GM12873 (cell line): ENCODE data around the gene TCTN1.

Experiments
- CTCF ChIP-seq: IDR thresholded peaks from 2 replicates; pipeline ENCODE4 v1.5.1; 2012; ENCODE audit warnings: low read depth, mild to moderate bottlenecking, moderate library complexity, low read length, control low read depth; ENCODE audit not compliant: insufficient read depth; ENCODE audit errors: missing control alignments

Gene TCTN1

GRCh38 chr12:110668480-110669192 lies 54.7 kb downstream of the TCTN1 start:
- no peak for TF ChIP-seq CTCF

- no peak for TF ChIP-seq CTCF
Observed at GRCh38 chr12:110669193-110669502, 55.2 kb downstream of the TCTN1 start.

GRCh38 chr12:110670161-110670701 lies 56.3 kb downstream of the TCTN1 start:
- TF ChIP-seq CTCF: no peak

- TF ChIP-seq CTCF: no peak
Observed at GRCh38 chr12:110676171-110676570, 62.2 kb downstream of the TCTN1 start.

- TF ChIP-seq CTCF: no peak
Observed at GRCh38 chr12:110677206-110677911, 63.4 kb downstream of the TCTN1 start.

- TF ChIP-seq CTCF: no peak
Observed at GRCh38 chr12:110677982-110678381, 64.1 kb downstream of the TCTN1 start.

- no peak for TF ChIP-seq CTCF
Observed at GRCh38 chr12:110679201-110679600, 65.3 kb downstream of the TCTN1 start.
